ENCODE data around the gene GRIN1. TPM values are rescaled to one million over a fixed set of nuclear protein-coding genes. Genes with fewer than 3 reads are reported as not detected.

GRIN1 gene
- total and polyA plus RNA-seq, 2 of the 13 experiments (the other 11 are each of a cell fraction or from before 2014, with no cell fraction given) = 0.13 TPM; not detected in 1

DNA sequence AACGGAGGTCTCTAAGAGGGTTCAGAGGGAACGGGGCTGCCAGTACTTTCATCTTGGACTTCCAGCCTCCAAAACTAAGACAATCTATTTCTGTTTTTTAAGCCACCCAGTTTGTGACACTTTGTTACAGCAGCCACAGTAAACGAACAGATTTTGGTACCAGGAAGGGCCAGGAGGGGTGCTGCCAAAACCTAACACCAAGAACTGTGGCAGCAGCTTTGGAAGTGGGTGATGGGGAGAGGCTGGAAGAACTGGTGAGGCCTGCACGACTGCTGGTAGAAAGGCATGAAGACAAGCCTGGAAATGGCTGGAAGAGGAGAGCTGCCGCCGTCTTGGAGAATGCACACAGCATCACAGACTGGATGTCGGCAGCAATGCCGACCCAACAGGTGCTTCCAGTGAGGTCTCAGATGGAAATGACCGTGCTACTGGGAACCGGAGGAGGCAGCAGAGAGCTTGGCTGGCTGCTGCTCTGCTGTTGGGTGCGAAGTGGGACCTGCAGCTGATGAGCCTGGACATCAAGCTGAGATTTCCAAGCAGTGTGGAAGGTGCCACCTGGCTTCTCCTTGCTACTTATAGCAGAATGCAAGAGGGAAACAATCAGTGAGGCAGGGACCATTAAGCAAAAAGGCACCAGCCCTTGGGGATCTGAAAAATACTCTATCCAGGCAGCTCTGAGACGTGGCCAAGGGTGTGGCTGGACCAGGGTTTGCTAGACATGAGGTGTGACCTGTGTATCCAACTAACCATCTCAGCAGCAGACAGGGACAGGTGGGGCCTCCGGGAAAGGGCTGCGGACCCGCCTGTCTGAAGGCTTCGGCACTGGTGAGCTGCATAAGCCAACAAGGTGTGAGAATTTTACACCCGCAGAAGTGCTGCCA, 37.6 kb downstream of the GRIN1 start (continued):
- TF ChIP-seq, protein P1, sequence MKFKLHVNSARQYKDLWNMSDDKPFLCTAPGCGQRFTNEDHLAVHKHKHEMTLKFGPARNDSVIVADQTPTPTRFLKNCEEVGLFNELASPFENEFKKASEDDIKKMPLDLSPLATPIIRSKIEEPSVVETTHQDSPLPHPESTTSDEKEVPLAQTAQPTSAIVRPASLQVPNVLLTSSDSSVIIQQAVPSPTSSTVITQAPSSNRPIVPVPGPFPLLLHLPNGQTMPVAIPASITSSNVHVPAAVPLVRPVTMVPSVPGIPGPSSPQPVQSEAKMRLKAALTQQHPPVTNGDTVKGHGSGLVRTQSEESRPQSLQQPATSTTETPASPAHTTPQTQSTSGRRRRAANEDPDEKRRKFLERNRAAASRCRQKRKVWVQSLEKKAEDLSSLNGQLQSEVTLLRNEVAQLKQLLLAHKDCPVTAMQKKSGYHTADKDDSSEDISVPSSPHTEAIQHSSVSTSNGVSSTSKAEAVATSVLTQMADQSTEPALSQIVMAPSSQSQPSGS (CRISPR knock-in tag; IDR thresholded peaks at IDR 0.05) = no peak
- TF ChIP-seq ZBTB3 (CRISPR knock-in tag; IDR thresholded peaks at IDR 0.05; ENCODE audit: borderline replicate concordance, low read depth) = no peak
- no peak for TF ChIP-seq MTF2 (CRISPR knock-in tag; IDR thresholded peaks at IDR 0.05; ENCODE audit: borderline replicate concordance)
- no peak for TF ChIP-seq HNF4A (CRISPR knock-in tag; IDR thresholded peaks at IDR 0.05)

DNA sequence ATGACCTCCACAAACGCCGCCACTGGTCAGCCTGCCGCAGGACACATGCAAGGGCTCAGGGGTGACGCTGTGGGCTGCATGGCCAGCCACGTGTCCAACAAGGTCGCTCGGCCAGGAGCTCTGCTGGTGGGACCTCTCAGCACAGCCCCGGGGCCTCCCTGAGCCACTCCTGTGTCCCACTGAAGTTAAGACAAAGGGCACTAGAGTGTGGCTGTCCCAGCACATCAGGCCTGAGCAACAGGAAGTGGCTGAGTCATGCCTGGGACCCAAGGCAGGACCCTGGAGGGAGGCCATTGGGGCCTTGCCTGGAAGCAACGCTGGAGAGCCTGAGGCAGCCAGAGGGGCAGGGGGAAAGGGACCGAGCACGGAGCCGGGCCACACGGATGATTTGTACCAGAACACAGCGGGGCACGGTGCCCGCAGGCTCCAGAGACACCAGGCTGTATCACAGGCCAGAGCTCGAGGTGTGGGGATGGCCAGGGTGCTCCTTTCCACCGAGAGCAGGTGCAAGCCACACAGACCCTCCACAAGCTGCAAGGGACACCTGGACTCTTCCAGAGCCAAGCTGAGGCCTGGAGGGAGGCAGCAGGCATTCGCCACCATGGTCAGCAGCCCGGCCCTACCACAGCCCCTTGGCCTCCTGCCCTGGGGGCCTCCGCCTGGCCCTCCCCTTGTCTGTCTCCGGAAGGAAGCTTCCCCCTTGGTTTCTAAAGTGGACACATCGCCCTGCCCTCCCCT, 39.4 kb downstream of the GRIN1 start:
- H2AFZ ChIP-seq (ENCODE audit: low read length) = no peak overlapping the region
- FAIRE-seq (no peak), ATAC-seq (no peak), DNase-seq (ENCODE audit: low spot score) (no peak)
- no TSS peak for BruUV-seq (replicated peaks)
- no peaks in the 10 kb centered on the region for H3K27me3 ChIP-seq (ENCODE audit: control insufficient read depth in 1 of 2, insufficient read depth in 2 of 2, low read length in 2 of 2)
- H3K9ac ChIP-seq (ENCODE audit: insufficient read depth, low read depth, low read length) = no peak overlapping the region
- in situ Hi-C loops (cut with HindIII; ENCODE audit: extremely low pct_ligation_motif_present, low pct_unique_long_range_greater_than_20kb) (no loop called here), intact Hi-C loops (cut with micrococcal nuclease; ENCODE audit: unreplicated experiment) (loop anchor here (10.0 kb wide), 1 partner anchor 64 kb away; the partner anchor contains the start of gene DPP7)
- ChIA-PET CTCF (ENCODE audit: low intra/inter-chr PET ratio, low total read pairs) (no interaction called here), POLR2A (no interaction called here)
- 89% methylated on average over 11 of the region's 23 CpGs for WGBS (ENCODE audit: low lambda C conversion rate)
- no peak overlapping the region for H3K4me2 ChIP-seq (ENCODE audit: low read depth, low read length)
- H3K79me2 ChIP-seq (ENCODE audit: insufficient read depth, low read length) = no peaks in the 10 kb centered on the region
- TF ChIP-seq, protein P2, sequence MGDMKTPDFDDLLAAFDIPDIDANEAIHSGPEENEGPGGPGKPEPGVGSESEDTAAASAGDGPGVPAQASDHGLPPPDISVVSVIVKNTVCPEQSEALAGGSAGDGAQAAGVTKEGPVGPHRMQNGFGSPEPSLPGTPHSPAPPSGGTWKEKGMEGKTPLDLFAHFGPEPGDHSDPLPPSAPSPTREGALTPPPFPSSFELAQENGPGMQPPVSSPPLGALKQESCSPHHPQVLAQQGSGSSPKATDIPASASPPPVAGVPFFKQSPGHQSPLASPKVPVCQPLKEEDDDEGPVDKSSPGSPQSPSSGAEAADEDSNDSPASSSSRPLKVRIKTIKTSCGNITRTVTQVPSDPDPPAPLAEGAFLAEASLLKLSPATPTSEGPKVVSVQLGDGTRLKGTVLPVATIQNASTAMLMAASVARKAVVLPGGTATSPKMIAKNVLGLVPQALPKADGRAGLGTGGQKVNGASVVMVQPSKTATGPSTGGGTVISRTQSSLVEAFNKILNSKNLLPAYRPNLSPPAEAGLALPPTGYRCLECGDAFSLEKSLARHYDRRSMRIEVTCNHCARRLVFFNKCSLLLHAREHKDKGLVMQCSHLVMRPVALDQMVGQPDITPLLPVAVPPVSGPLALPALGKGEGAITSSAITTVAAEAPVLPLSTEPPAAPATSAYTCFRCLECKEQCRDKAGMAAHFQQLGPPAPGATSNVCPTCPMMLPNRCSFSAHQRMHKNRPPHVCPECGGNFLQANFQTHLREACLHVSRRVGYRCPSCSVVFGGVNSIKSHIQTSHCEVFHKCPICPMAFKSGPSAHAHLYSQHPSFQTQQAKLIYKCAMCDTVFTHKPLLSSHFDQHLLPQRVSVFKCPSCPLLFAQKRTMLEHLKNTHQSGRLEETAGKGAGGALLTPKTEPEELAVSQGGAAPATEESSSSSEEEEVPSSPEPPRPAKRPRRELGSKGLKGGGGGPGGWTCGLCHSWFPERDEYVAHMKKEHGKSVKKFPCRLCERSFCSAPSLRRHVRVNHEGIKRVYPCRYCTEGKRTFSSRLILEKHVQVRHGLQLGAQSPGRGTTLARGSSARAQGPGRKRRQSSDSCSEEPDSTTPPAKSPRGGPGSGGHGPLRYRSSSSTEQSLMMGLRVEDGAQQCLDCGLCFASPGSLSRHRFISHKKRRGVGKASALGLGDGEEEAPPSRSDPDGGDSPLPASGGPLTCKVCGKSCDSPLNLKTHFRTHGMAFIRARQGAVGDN (CRISPR knock-in tag; IDR thresholded peaks at IDR 0.05) = peak; percentile 40
- TF ChIP-seq ZSCAN22 (CRISPR knock-in tag; IDR thresholded peaks at IDR 0.05) = no peak
- H3K4me1 ChIP-seq (ENCODE audit: insufficient read depth, low read length) = no peaks in the 10 kb centered on the region
- H3K36me3 ChIP-seq (replicated peaks in 1 of 2; ENCODE audit: control insufficient read depth in 1 of 2, insufficient read depth in 2 of 2, low read length in 2 of 2) = peaks cover 18% of the 10 kb centered on the region in 2 experiments; a peak in 4 of 5 replicates
- H3K4me3 ChIP-seq (replicated peaks in 1 of 3; ENCODE audit: insufficient read depth in 1 of 3, low read depth in 2 of 3, low read length in 3 of 3) = no peak overlapping the region
- no peaks in the 10 kb centered on the region for H3K9me3 ChIP-seq (ENCODE audit: low read length)
- H3K27ac ChIP-seq (ENCODE audit: extremely low read length, insufficient read depth, low read length) = no peak overlapping the region
- H4K20me1 ChIP-seq (ENCODE audit: insufficient read depth, low read length) = no peaks in the 10 kb centered on the region

Data from HepG2 (cell line).